Measurements from ENCODE around the gene FAM171A2. TPM values are rescaled to one million over a fixed set of nuclear protein-coding genes. Genes with fewer than 3 reads are reported as not detected.
A peak's percentile ranks its signal among the peaks of the same experiment; 100 is the strongest.

The FAM171A2 gene
- total RNA-seq, 1 experiment from 2014 or later, result 29.9 TPM

GRCh38 chr17:44338702-44339101 is 25.0 kb downstream of the FAM171A2 start:
- Mint-ChIP-seq H3K9me3 (no peaks in the 10 kb centered on the region), H3K4me3 (no peak overlapping the region), H3K27me3 (ENCODE audit: low read depth) (peaks cover 15% of the 10 kb centered on the region), H3K4me1 (peaks cover 8% of the 10 kb centered on the region; the same call in 1 of the 2 replicates), H3K27ac (no peak overlapping the region), H3K36me3 (no peaks in the 10 kb centered on the region)
- no peak for TF ChIP-seq ATF3 (CRISPR knock-in tag; conservative IDR thresholded peaks at IDR 0.05)
- no peak for TF ChIP-seq ZNF138 (CRISPR knock-in tag; conservative IDR thresholded peaks at IDR 0.05)
- no peak for TF ChIP-seq ETV6 (CRISPR knock-in tag; IDR thresholded peaks at IDR 0.05)
- no peak for TF ChIP-seq CDX4 (CRISPR knock-in tag; IDR thresholded peaks at IDR 0.05; ENCODE audit: borderline replicate concordance)
- TF ChIP-seq MAX (CRISPR knock-in tag; IDR thresholded peaks at IDR 0.05), result no peak
- no peak for TF ChIP-seq FOXP1 (CRISPR knock-in tag; IDR thresholded peaks at IDR 0.05; ENCODE audit: borderline replicate concordance)
- TF ChIP-seq MXD4 (CRISPR knock-in tag; IDR thresholded peaks at IDR 0.05; ENCODE audit: borderline replicate concordance), result no peak
- no peak for TF ChIP-seq ZNF423 (CRISPR knock-in tag; IDR thresholded peaks at IDR 0.05)
- no peak for TF ChIP-seq CREM (CRISPR knock-in tag; IDR thresholded peaks at IDR 0.05)
- no peak for TF ChIP-seq MLX (CRISPR knock-in tag; IDR thresholded peaks at IDR 0.05)
- no peak for TF ChIP-seq GABPB1 (CRISPR knock-in tag; IDR thresholded peaks at IDR 0.05)
- TF ChIP-seq NR3C1 (CRISPR knock-in tag; conservative IDR thresholded peaks at IDR 0.05; ENCODE audit: low read depth), result no peak
- ChIA-PET CTCF (interaction anchor here (0.7 to 1.1 kb wide), 3 partner anchors 12 to 133 kb away, joined by 3 to 4 read pairs (median 3); no protein-coding TSS in a partner anchor), POLR2A (no interaction called here)
- ATAC-seq, result peak; percentile 41; the same call in 1 of the 2 replicates
- DNase-seq (ENCODE audit: low spot score), result no peak

GRCh38 chr17:44335968-44336367 is 27.7 kb downstream of the FAM171A2 start:
- ChIA-PET CTCF (interaction anchor here (0.9 to 7.4 kb wide), 5 partner anchors 9 to 134 kb away, joined by 3 to 78 read pairs (median 8); partner anchors contain the start of gene GRN), POLR2A (interaction anchor here (0.6 kb wide), 1 partner anchor 1679 kb away, joined by 4 read pairs; no protein-coding TSS in a partner anchor)
- peaks cover 12% of the 10 kb centered on the region; the same call in 1 of the 2 replicates for H3K4me1 Mint-ChIP-seq

More at GRCh38 chr17:44335968-44336367, 27.7 kb downstream of the FAM171A2 start:
- no peak overlapping the region for H3K4me3 Mint-ChIP-seq
- no peak for DNase-seq (ENCODE audit: low spot score)
- ATAC-seq, result no peak
- no peak overlapping the region for H3K27ac Mint-ChIP-seq
- peaks cover 5% of the 10 kb centered on the region for H3K27me3 Mint-ChIP-seq (ENCODE audit: low read depth)
- TF ChIP-seq ARID4B (CRISPR knock-in tag; IDR thresholded peaks at IDR 0.05; ENCODE audit: borderline replicate concordance) (no peak), HMGA2 (CRISPR knock-in tag; IDR thresholded peaks at IDR 0.05) (no peak), GABPB1 (CRISPR knock-in tag; IDR thresholded peaks at IDR 0.05) (no peak), FOXJ3 (CRISPR knock-in tag; IDR thresholded peaks at IDR 0.05; ENCODE audit: borderline replicate concordance) (no peak), TCF7 (CRISPR knock-in tag; IDR thresholded peaks at IDR 0.05; ENCODE audit: low read depth) (no peak)
- no peaks in the 10 kb centered on the region for H3K36me3 Mint-ChIP-seq
- H3K9me3 Mint-ChIP-seq, result no peaks in the 10 kb centered on the region

Measured in WTC11 (cell line).